Peyer's patch (tissue), 4 donors: ENCODE results near the gene ZSWIM5.

Experiments
- CTCF ChIP-seq, 6 experiments: fragments of 450-650 bp in 4 of 6; fragments of 200-600 bp in 2 of 6; sonication (generic) in 1 of 6; IDR thresholded peaks; one replicate each; pipeline ENCODE4 v1.5.1; 2017 to 2019; ENCODE audit warnings: antibody characterized with exemption in 6 of 6, mild to moderate bottlenecking in 3 of 6, moderate library complexity in 1 of 6
- POLR2A ChIP-seq, 2 donors: fragments of 450-650 bp; IDR thresholded peaks; one replicate each; pipeline ENCODE4 v1.5.1; 2017; ENCODE audit warnings: antibody characterized with exemption in 2 of 2, mild to moderate bottlenecking in 2 of 2, moderate library complexity in 2 of 2

GRCh38 chr1:45037456-45037855 lies 168.9 kb downstream of the ZSWIM5 start:
- TF ChIP-seq CTCF (IDR thresholded peaks at IDR 0.05) (no peak), POLR2A (IDR thresholded peaks at IDR 0.05) (no peak)
